Measurements from ENCODE around the gene NR3C1.

DNA sequence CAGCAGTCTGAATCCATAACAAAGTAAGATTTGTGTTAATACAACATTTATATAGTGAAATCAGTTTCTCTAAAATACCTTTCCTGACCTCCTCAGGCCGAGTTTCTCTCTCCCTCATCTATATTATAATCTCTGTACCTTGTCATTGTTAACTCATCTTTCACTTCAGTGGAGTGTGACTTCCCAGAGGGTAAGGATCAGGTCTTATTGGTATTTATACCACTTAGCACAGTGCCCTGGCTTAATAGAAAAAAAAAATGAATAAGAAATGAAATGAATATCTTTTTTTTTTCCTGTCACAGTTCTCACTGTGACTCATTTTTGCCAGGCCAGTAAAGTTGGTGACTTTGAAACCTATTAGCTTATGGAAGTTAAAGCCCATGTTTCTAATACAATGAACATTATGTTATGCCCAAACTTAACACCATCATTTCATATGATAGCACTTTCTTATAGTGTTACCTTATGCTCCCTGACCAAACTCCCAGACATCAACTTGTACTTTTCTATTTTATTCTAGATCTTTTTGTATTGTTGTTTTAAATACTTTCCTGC is 90.1 kb downstream of the NR3C1 start:
- TF ChIP-seq, protein P1, sequence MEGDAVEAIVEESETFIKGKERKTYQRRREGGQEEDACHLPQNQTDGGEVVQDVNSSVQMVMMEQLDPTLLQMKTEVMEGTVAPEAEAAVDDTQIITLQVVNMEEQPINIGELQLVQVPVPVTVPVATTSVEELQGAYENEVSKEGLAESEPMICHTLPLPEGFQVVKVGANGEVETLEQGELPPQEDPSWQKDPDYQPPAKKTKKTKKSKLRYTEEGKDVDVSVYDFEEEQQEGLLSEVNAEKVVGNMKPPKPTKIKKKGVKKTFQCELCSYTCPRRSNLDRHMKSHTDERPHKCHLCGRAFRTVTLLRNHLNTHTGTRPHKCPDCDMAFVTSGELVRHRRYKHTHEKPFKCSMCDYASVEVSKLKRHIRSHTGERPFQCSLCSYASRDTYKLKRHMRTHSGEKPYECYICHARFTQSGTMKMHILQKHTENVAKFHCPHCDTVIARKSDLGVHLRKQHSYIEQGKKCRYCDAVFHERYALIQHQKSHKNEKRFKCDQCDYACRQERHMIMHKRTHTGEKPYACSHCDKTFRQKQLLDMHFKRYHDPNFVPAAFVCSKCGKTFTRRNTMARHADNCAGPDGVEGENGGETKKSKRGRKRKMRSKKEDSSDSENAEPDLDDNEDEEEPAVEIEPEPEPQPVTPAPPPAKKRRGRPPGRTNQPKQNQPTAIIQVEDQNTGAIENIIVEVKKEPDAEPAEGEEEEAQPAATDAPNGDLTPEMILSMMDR (IDR thresholded peaks at IDR 0.05) = no peak
- TF ChIP-seq POLR2A (IDR thresholded peaks at IDR 0.05) = no peak
